Prostate gland (tissue), 2 donors: Measurements from ENCODE around the gene FOXS1. TPM values are rescaled to one million over a fixed set of nuclear protein-coding genes. Genes with fewer than 3 reads are reported as not detected.

Experiments
- DNase-seq: peaks from one replicate; pipeline ENCODE4 v3.0.0-alpha.2; 2019; ENCODE audit warnings: low spot score
- H3K27ac ChIP-seq, 2 donors: fragments of 200-600 bp; sonication (generic); 2 replicates each; pipeline ENCODE4 v1.5.1; 2017 to 2019
- H3K27me3 ChIP-seq: fragments of 200-600 bp; sonication (generic); replicated peaks from 2 replicates; pipeline ENCODE4 v1.5.1; 2019; ENCODE audit not compliant: insufficient read depth
- H3K36me3 ChIP-seq, 2 donors: fragments of 200-600 bp; sonication (generic); 1 replicate in 1 of 2; 2 replicates in 1 of 2; pipeline versions ENCODE4 v1.5.1 to v1.8.1; 2017 to 2019
- H3K4me1 ChIP-seq: fragments of 200-600 bp; sonication (generic); replicated peaks from 2 replicates; pipeline ENCODE4 v1.5.1; 2019
- H3K4me3 ChIP-seq, 2 donors: fragments of 200-600 bp; sonication (generic); 2 replicates each; pipeline ENCODE4 v1.5.1; 2017 to 2019
- H3K9me3 ChIP-seq: fragments of 200-600 bp; sonication (generic); 2 replicates; pipeline ENCODE4 v1.5.1; 2017
- CTCF ChIP-seq, 4 experiments: fragments of 200-600 bp in 2 of 4; fragments of 450-650 bp in 2 of 4; sonication (generic) in 2 of 4; IDR thresholded peaks; 1 replicate in 3 of 4; 2 replicates in 1 of 4; pipeline ENCODE4 v1.5.1; 2016 to 2019; ENCODE audit warnings: antibody characterized with exemption in 4 of 4, mild to moderate bottlenecking in 2 of 4, moderate library complexity in 2 of 4
- POLR2A ChIP-seq: fragments of 450-650 bp; IDR thresholded peaks from one replicate; pipeline ENCODE4 v1.6.1; 2016; ENCODE audit warnings: antibody characterized with exemption, mild to moderate bottlenecking
- POLR2AphosphoS5 ChIP-seq: sonication (generic); formaldehyde crosslinking; IDR thresholded peaks from one replicate; pipeline ENCODE4 v1.6.1; 2017; ENCODE audit warnings: antibody characterized with exemption
- WGBS: methylation state at CpG from one replicate; pipeline ENCODE4 v1.1.5; 2018; 5-methylcytosine and 5-hydroxymethylcytosine counted together
- intact Hi-C: fragments of 100-400 bp; cut with DNase I; formaldehyde crosslinking; loops from one replicate; pipeline ENCODE4 v1.14.2; 2022
- small RNA-seq, 2 donors: library from RNA; depleted of rRNA; stranded (forward); fragments of <200 nt; gene quantifications; one replicate each; pipeline ENCODE3, GENCODE V24; 2016
- total RNA-seq, 2 donors: library from RNA; depleted of rRNA; stranded (reverse); fragments of >200 nt; gene quantifications; one replicate each; pipeline ENCODE4 v1.1.0, GENCODE V29; 2016

FOXS1 gene
- total RNA-seq, 2 donors from 2014 or later = 8.3 TPM; not detected in 1

GRCh38 chr20:31806564-31807355 is 38.6 kb downstream of the FOXS1 start:
- 68% methylated on average over 8 of the region's 8 CpGs for WGBS
- TF ChIP-seq POLR2AphosphoS5 (no peak), POLR2A (no peak), CTCF (IDR thresholded peaks at IDR 0.05) (no peak)
- H3K27ac ChIP-seq = no peak overlapping the region
- H3K4me3 ChIP-seq = no peak overlapping the region
- intact Hi-C loops = no loop called here
- H3K36me3 ChIP-seq = no peaks in the 10 kb centered on the region
- H3K9me3 ChIP-seq = no peaks in the 10 kb centered on the region
- DNase-seq = no peak
- H3K4me1 ChIP-seq = no peaks in the 10 kb centered on the region
- no peaks in the 10 kb centered on the region for H3K27me3 ChIP-seq

GRCh38 chr20:31803552-31804291 is 41.7 kb downstream of the FOXS1 start:
- 91% methylated on average over 7 of the region's 7 CpGs for WGBS
- TF ChIP-seq POLR2AphosphoS5 = no peak
- no peak for TF ChIP-seq POLR2A
- TF ChIP-seq CTCF (IDR thresholded peaks at IDR 0.05) = no peak
- no peaks in the 10 kb centered on the region for H3K36me3 ChIP-seq
- H3K4me1 ChIP-seq = no peaks in the 10 kb centered on the region
- no peaks in the 10 kb centered on the region for H3K27me3 ChIP-seq
- no peak overlapping the region for H3K27ac ChIP-seq
- no peak for DNase-seq
- H3K4me3 ChIP-seq = no peak overlapping the region
- intact Hi-C loops = no loop called here
- H3K9me3 ChIP-seq = no peaks in the 10 kb centered on the region

- Histone ChIP-seq H3K27ac (no peak overlapping the region), H3K9me3 (no peaks in the 10 kb centered on the region), H3K4me3 (no peak overlapping the region), H3K27me3 (no peaks in the 10 kb centered on the region), H3K4me1 (no peaks in the 10 kb centered on the region), H3K36me3 (no peaks in the 10 kb centered on the region)
- no peak for TF ChIP-seq POLR2AphosphoS5
- no peak for TF ChIP-seq CTCF (IDR thresholded peaks at IDR 0.05)
- TF ChIP-seq POLR2A = no peak
- WGBS = 83% methylated on average over 7 of the region's 7 CpGs
- intact Hi-C loops = no loop called here
- DNase-seq = no peak
These were observed 43.9 kb downstream of the FOXS1 start for GRCh38 chr20:31801508-31801907.

- Histone ChIP-seq H3K4me3 (no peak overlapping the region), H3K9me3 (no peaks in the 10 kb centered on the region), H3K27ac (no peak overlapping the region), H3K27me3 (no peaks in the 10 kb centered on the region), H3K4me1 (no peaks in the 10 kb centered on the region), H3K36me3 (no peaks in the 10 kb centered on the region)
- WGBS = 75% methylated on average over 3 of the region's 3 CpGs
- intact Hi-C loops = no loop called here
- TF ChIP-seq CTCF (IDR thresholded peaks at IDR 0.05) = no peak
- DNase-seq = no peak
These were observed 48.0 kb downstream of the FOXS1 start for GRCh38 chr20:31797364-31797763.

Small RNA genes within 50 kb of the gene (small RNA-seq; reads per million reads assigned to genes)
- gene AL160175.1 = 0 reads per million in 2 donors

Other genes with a start within 250 kb of the FOXS1 start
- gene ID1, start 240.3 kb downstream of the FOXS1 start, total RNA-seq = 100 to 1,000 TPM; 356 to 514 TPM
- 1 to 10 TPM in 1 of 2 donors, under 1 TPM in 1; 0.41 to 3.6 TPM for gene COX4I2, start 207.7 kb downstream of the FOXS1 start, total RNA-seq
- gene BCL2L1, start 122.7 kb downstream of the FOXS1 start, total RNA-seq = 100 to 1,000 TPM; 127 to 155 TPM
- 10 to 100 TPM in 1 of 2 donors, 1 to 10 TPM in 1; 1.4 to 23.2 TPM for gene TPX2, start 106.3 kb downstream of the FOXS1 start, total RNA-seq
- gene MYLK2, start 26.2 kb downstream of the FOXS1 start, total RNA-seq = under 1 TPM; 0.27 to 0.91 TPM
- 10 to 100 TPM in 1 of 2 donors, 1 to 10 TPM in 1; 1.7 to 57.9 TPM for gene DUSP15, start 24.9 kb upstream of the FOXS1 start, total RNA-seq
- 1 to 10 TPM in 1 of 2 donors, not detected in 1; 1.2 TPM for gene TTLL9, start 25.0 kb upstream of the FOXS1 start, total RNA-seq
- gene PDRG1, start 106.4 kb upstream of the FOXS1 start, total RNA-seq = 10 to 100 TPM; 11.4 to 30.3 TPM
- gene XKR7, start 122.5 kb upstream of the FOXS1 start, total RNA-seq = under 1 TPM in 1 of 2 donors, not detected in 1; 0.05 TPM
- gene CCM2L, start 164.8 kb upstream of the FOXS1 start, total RNA-seq = 1 to 10 TPM; 4.6 to 5.7 TPM
- 1 to 10 TPM; 3.1 to 6.0 TPM for gene HCK, start 206.6 kb upstream of the FOXS1 start, total RNA-seq